Uterus (tissue), 4 donors: Measurements from ENCODE around the gene KLK5. TPM values are rescaled to one million over a fixed set of nuclear protein-coding genes. Genes with fewer than 3 reads are reported as not detected.
"Not testable (repeated sequence)": the region's sequence is repeated elsewhere in the genome, so short reads cannot be mapped to it uniquely, and the experiment has no call there.

ENCODE experiments used
- DNase-seq, 2 donors: peaks; one replicate each; pipeline ENCODE4 v3.0.0-alpha.2; 2019 to 2020
- H3K27ac ChIP-seq, 2 donors: fragments of 200-600 bp; sonication (generic); 1 replicate in 1 of 2; 2 replicates in 1 of 2; pipeline ENCODE4 v1.5.1; 2016 to 2018
- H3K27me3 ChIP-seq, 2 donors: fragments of 200-600 bp; sonication (generic); one replicate each; pipeline ENCODE4 v1.5.1; 2018 to 2019; ENCODE audit warnings: control low read depth in 1 of 2
- H3K36me3 ChIP-seq, 2 donors: fragments of 200-600 bp; sonication (generic); one replicate each; pipeline ENCODE4 v1.5.1; 2019; ENCODE audit warnings: control low read depth in 1 of 2
- H3K4me1 ChIP-seq, 2 donors: fragments of 200-600 bp; sonication (generic); one replicate each; pipeline ENCODE4 v1.5.1; 2018 to 2019; ENCODE audit warnings: control low read depth in 1 of 2
- H3K4me3 ChIP-seq, 2 donors: fragments of 200-600 bp; sonication (generic); 1 replicate in 1 of 2; 2 replicates in 1 of 2; pipeline ENCODE4 v1.5.1; 2018 to 2019; ENCODE audit warnings: mild to moderate bottlenecking in 1 of 2
- H3K9me3 ChIP-seq, 2 donors: fragments of 200-600 bp; sonication (generic); one replicate each; pipeline ENCODE4 v1.5.1; 2019; ENCODE audit warnings: control low read depth in 1 of 2
- CTCF ChIP-seq, 4 experiments: fragments of 200-600 bp in 2 of 4; fragments of 450-650 bp in 2 of 4; sonication (generic) in 2 of 4; IDR thresholded peaks; one replicate each; pipeline ENCODE4 v1.5.1; 2016 to 2019; ENCODE audit warnings: antibody characterized with exemption in 4 of 4, mild to moderate bottlenecking in 2 of 4, moderate library complexity in 1 of 4
- POLR2A ChIP-seq, 2 donors: fragments of 450-650 bp; IDR thresholded peaks; one replicate each; pipeline ENCODE4 v1.6.1; 2016; ENCODE audit warnings: antibody characterized with exemption in 2 of 2, mild to moderate bottlenecking in 1 of 2, moderate library complexity in 1 of 2
- intact Hi-C: fragments of 100-400 bp; cut with DNase I; formaldehyde crosslinking; loops from one replicate; pipeline ENCODE4 v1.15.1; 2023; ENCODE audit warnings: low total_unique reads
- total RNA-seq, 4 donors: library from RNA; depleted of rRNA in 3 of 4; stranded (reverse); fragments of >200 nt in 3 of 4; gene quantifications; one replicate each; pipeline versions ENCODE4 v1.1.0 to v1.2.4, GENCODE V29; 2014 to 2023
- donor health status: DM: yes; HTN: yes; CAD: no.

The KLK5 gene
- total RNA-seq, 4 donors from 2014 or later: 0.69 to 1.0 TPM; not detected in 2

DNA sequence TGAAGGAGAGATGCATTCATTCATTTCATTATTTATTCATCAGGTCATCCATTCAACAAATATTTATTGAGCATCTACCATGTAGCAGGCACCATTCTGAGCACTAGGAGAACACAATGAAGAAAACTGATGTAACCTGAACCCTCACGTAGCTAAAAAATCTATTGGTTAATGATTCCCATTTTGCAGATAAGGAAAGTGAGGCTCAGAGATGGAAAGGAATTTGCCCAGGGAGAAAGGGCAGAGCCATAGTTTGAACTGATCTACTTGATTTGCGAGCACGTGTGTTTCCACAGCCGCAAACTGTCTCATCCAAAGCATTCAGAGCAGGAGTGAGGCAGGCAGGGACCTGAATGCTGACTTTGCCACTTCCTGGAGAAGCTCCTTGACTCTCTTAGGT lies 45.8 kb upstream of the KLK5 start:
- H3K9me3 ChIP-seq: no peaks in the 10 kb centered on the region
- no peaks in the 10 kb centered on the region for H3K4me1 ChIP-seq
- no peak for DNase-seq
- H3K36me3 ChIP-seq: no peaks in the 10 kb centered on the region
- peaks cover 0 to 12% of the 10 kb centered on the region in 2 donors for H3K27me3 ChIP-seq
- TF ChIP-seq CTCF (IDR thresholded peaks at IDR 0.05) (no peak), POLR2A (IDR thresholded peaks at IDR 0.05) (no peak)
- H3K27ac ChIP-seq: no peak overlapping the region
- H3K4me3 ChIP-seq: no peak overlapping the region
- intact Hi-C loops: no loop called here

- Histone ChIP-seq H3K4me3 (no peak overlapping the region), H3K27ac (no peak overlapping the region), H3K27me3 (peaks cover 0 to 12% of the 10 kb centered on the region in 2 donors), H3K36me3 (no peaks in the 10 kb centered on the region), H3K4me1 (no peaks in the 10 kb centered on the region), H3K9me3 (no peaks in the 10 kb centered on the region)
- intact Hi-C loops: no loop called here
- DNase-seq: no peak
- TF ChIP-seq POLR2A (IDR thresholded peaks at IDR 0.05) (no peak), CTCF (IDR thresholded peaks at IDR 0.05) (no peak)
Measured at GRCh38 chr19:50998061-50998460, 45.2 kb upstream of the KLK5 start.

- no peak for DNase-seq
- H3K27me3 ChIP-seq: no peaks in the 10 kb centered on the region
- no peak for TF ChIP-seq POLR2A (IDR thresholded peaks at IDR 0.05)
- no peak for TF ChIP-seq CTCF (IDR thresholded peaks at IDR 0.05)
- H3K4me1 ChIP-seq: no peaks in the 10 kb centered on the region
- intact Hi-C loops: no loop called here
- H3K27ac ChIP-seq: no peak overlapping the region
- no peaks in the 10 kb centered on the region for H3K9me3 ChIP-seq
- H3K36me3 ChIP-seq: no peaks in the 10 kb centered on the region
- no peak overlapping the region for H3K4me3 ChIP-seq
Measured at GRCh38 chr19:50994129-50994528, 41.3 kb upstream of the KLK5 start.

GRCh38 chr19:50992666-50993035 lies 39.8 kb upstream of the KLK5 start:
- no peak for DNase-seq
- intact Hi-C loops: no loop called here
- Histone ChIP-seq H3K27ac (no peak overlapping the region), H3K9me3 (no peaks in the 10 kb centered on the region), H3K27me3 (no peaks in the 10 kb centered on the region), H3K4me1 (no peaks in the 10 kb centered on the region), H3K36me3 (no peaks in the 10 kb centered on the region), H3K4me3 (no peak overlapping the region)
- no peak for TF ChIP-seq CTCF (IDR thresholded peaks at IDR 0.05)
- no peak for TF ChIP-seq POLR2A (IDR thresholded peaks at IDR 0.05)

DNA sequence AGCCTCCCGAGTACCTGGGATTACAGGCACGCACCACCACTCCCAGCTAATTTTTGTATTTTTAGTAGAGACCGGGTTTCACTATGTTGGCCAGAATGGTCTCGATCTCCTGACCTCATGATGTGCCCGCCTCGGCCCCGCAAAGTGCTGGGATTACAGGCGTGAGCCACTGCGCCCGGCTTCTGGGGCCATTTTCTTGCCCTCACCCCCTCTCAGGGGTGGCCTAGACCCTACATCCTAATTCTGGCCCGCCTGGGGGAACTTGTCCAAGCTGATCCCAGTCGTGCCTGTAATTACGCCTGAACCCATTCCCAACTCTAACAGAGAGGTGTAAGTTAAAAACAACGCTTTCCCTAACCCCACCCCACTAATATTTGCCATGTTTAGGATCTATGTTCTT lies 31.6 kb upstream of the KLK5 start:
- H3K4me1 ChIP-seq, H3K36me3 ChIP-seq, H3K9me3 ChIP-seq, H3K27me3 ChIP-seq, H3K27ac ChIP-seq, DNase-seq, intact Hi-C loops, H3K4me3 ChIP-seq: not testable (repeated sequence)

- Histone ChIP-seq H3K4me3 (no peak within 1 kb of the TSS), H3K36me3 (no peaks in the 10 kb centered on the region), H3K4me1 (no peaks in the 10 kb centered on the region), H3K27ac (no peak within 1 kb of the TSS), H3K27me3 (peaks cover 0 to 4% of the 10 kb centered on the region in 2 donors), H3K9me3 (no peaks in the 10 kb centered on the region)
- DNase-seq: no peak
- intact Hi-C loops: no loop called here
- TF ChIP-seq POLR2A (IDR thresholded peaks at IDR 0.05): no peak
Measured at GRCh38 chr19:50983625-50984292, 30.9 kb upstream of the KLK5 start, which contains the start of gene KLK7. Gene KLK7, minus strand, starts transcription at chr19:50983917. Its CDS starts 1,518 bp downstream, at chr19:50982399.
